H1 (cell line): ENCODE data around the gene BIRC7. TPM values are rescaled to one million over a fixed set of nuclear protein-coding genes. Genes with fewer than 3 reads are reported as not detected.

ENCODE experiments used
- CTCF ChIA-PET: fragments of 300-600 bp; sonication (Branson Sonifier 250); formaldehyde crosslinking; loops from one replicate; lab custom pipeline; 2021; ENCODE audit not compliant: partially characterized antibody; lab: Charles Lee
- POLR2A ChIA-PET: fragments of 300-600 bp; sonication (Branson Sonifier 250); formaldehyde crosslinking; loops from one replicate; lab custom pipeline; 2021; ENCODE audit warnings: inconsistent platforms; ENCODE audit not compliant: partially characterized antibody; lab: Charles Lee
- DNase-seq, 2 experiments: peaks; one replicate each; pipeline versions ENCODE4 v3.0.0 to v3.0.0-alpha.2; 2010 to 2022; ENCODE audit warnings: low spot score in 2 of 2, low read depth in 1 of 2, mixed read lengths in 1 of 2
- FAIRE-seq: peaks from 2 replicates; lab custom pipeline; 2011; peaks lifted over from hg19 to GRCh38; lab: Jason Lieb, UNC
- H2AFZ ChIP-seq: 2 replicates; pipeline ENCODE4 v1.8.1; 2012; ENCODE audit warnings: low read length, inconsistent platforms
- H2AK5ac ChIP-seq: 2 replicates; pipeline ENCODE4 v1.6.1; 2013; ENCODE audit warnings: low read depth, low read length
- H2BK120ac ChIP-seq: replicated peaks from 2 replicates; pipeline ENCODE3; 2013; ENCODE audit warnings: low read depth, low read length, inconsistent platforms
- H2BK12ac ChIP-seq: 2 replicates; pipeline ENCODE4 v1.6.1; 2013; ENCODE audit warnings: low read depth, low read length
- H2BK15ac ChIP-seq: 2 replicates; pipeline ENCODE4 v1.6.1; 2013; ENCODE audit warnings: low read length
- H2BK20ac ChIP-seq: 2 replicates; pipeline ENCODE4 v1.6.1; 2013; ENCODE audit warnings: low read length
- H2BK5ac ChIP-seq: 2 replicates; pipeline ENCODE4 v1.6.1; 2013; ENCODE audit warnings: low read depth, low read length
- H3K14ac ChIP-seq: 2 replicates; pipeline ENCODE4 v1.6.1; 2013; ENCODE audit warnings: inconsistent platforms; ENCODE audit not compliant: insufficient read length
- H3K18ac ChIP-seq: 2 replicates; pipeline ENCODE4 v1.6.1; 2013; ENCODE audit warnings: low read length; ENCODE audit errors: extremely low read depth
- H3K23ac ChIP-seq: 2 replicates; pipeline ENCODE4 v1.6.1; 2013; ENCODE audit warnings: inconsistent platforms; ENCODE audit not compliant: insufficient read length
- H3K23me2 ChIP-seq: 2 replicates; pipeline ENCODE4 v1.6.1; 2013; ENCODE audit warnings: low read depth, low read length
- H3K27ac ChIP-seq: 2 replicates; pipeline ENCODE4 v1.6.1; 2011; ENCODE audit warnings: low read depth, low read length, inconsistent platforms
- H3K27me3 ChIP-seq, 4 experiments: replicated peaks in 1 of 4; 1 replicate in 1 of 4; 2 replicates in 3 of 4; pipeline versions ENCODE4 v1.6.1 to v1.8.1; 2011 to 2013; ENCODE audit warnings: low read length in 3 of 4, mild to moderate bottlenecking in 3 of 4, inconsistent platforms in 2 of 4, mixed read lengths in 2 of 4, moderate library complexity in 1 of 4; ENCODE audit not compliant: control insufficient read depth in 3 of 4, insufficient read depth in 3 of 4; ENCODE audit errors: extremely low read depth in 1 of 4
- H3K36me3 ChIP-seq, 4 experiments: 2 replicates each; pipeline versions ENCODE4 v1.6.1 to v1.8.1; 2011 to 2013; ENCODE audit warnings: mild to moderate bottlenecking in 4 of 4, low read length in 3 of 4, moderate library complexity in 2 of 4, control low read depth in 1 of 4, inconsistent platforms in 1 of 4; ENCODE audit not compliant: insufficient read depth in 4 of 4, control insufficient read depth in 2 of 4
- H3K4ac ChIP-seq: replicated peaks from 2 replicates; pipeline ENCODE3; 2013; ENCODE audit warnings: low read length, low read depth, mixed read lengths, inconsistent platforms; ENCODE audit not compliant: insufficient read length
- H3K4me1 ChIP-seq, 4 experiments: replicated peaks in 1 of 4; 1 replicate in 1 of 4; 2 replicates in 3 of 4; pipeline versions ENCODE4 v1.6.1 to v1.8.1; 2011 to 2013; ENCODE audit warnings: low read length in 3 of 4, inconsistent platforms in 2 of 4, mixed read lengths in 1 of 4; ENCODE audit not compliant: insufficient read depth in 4 of 4, control insufficient read depth in 3 of 4
- H3K4me2 ChIP-seq, 2 experiments: 2 replicates each; pipeline versions ENCODE4 v1.6.1 to v1.8.1; 2011 to 2013; ENCODE audit warnings: low read depth in 2 of 2, low read length in 2 of 2, control low read depth in 1 of 2, inconsistent platforms in 1 of 2, mild to moderate bottlenecking in 1 of 2; ENCODE audit not compliant: insufficient read depth in 1 of 2
- H3K4me3 ChIP-seq, 4 experiments: fragments of 200-600, 300-600 bp in 1 of 4; sonication (generic), shearing (Covaris generic), sonication (Bioruptor Twin) in 1 of 4; 2 replicates each; pipeline versions ENCODE4 v1.5.1 to v1.8.1; 2011 to 2016; ENCODE audit warnings: low read length in 4 of 4, low read depth in 3 of 4, control low read depth in 2 of 4, inconsistent platforms in 2 of 4, mild to moderate bottlenecking in 2 of 4, mixed read lengths in 1 of 4, moderate library complexity in 1 of 4; ENCODE audit not compliant: insufficient read depth in 2 of 4; ENCODE audit errors: extremely low read depth in 1 of 4
- H3K56ac ChIP-seq: replicated peaks from 2 replicates; pipeline ENCODE3; 2013; ENCODE audit warnings: low read depth, mild to moderate bottlenecking, mixed read lengths, low read length, inconsistent platforms; ENCODE audit not compliant: insufficient read length
- H3K79me1 ChIP-seq: 2 replicates; pipeline ENCODE4 v1.6.1; 2013; ENCODE audit warnings: low read depth, low read length, control low read depth
- H3K79me2 ChIP-seq, 2 experiments: 2 replicates each; pipeline versions ENCODE4 v1.6.1 to v1.8.1; 2012 to 2013; ENCODE audit warnings: low read length in 2 of 2, mild to moderate bottlenecking in 2 of 2, inconsistent platforms in 1 of 2; ENCODE audit not compliant: insufficient read depth in 2 of 2, control insufficient read depth in 1 of 2
- H3K9ac ChIP-seq, 4 experiments: replicated peaks in 1 of 4; 1 replicate in 1 of 4; 2 replicates in 3 of 4; pipeline versions ENCODE4 v1.6.1 to v1.8.1; 2011 to 2013; ENCODE audit warnings: low read depth in 3 of 4, low read length in 3 of 4, control low read depth in 2 of 4, mild to moderate bottlenecking in 2 of 4, moderate library complexity in 2 of 4, inconsistent platforms in 1 of 4; ENCODE audit errors: extremely low read depth in 1 of 4
- H3K9me3 ChIP-seq, 2 experiments: 2 replicates each; pipeline versions ENCODE4 v1.6.1 to v1.8.1; 2012 to 2013; ENCODE audit warnings: mild to moderate bottlenecking in 2 of 2, moderate library complexity in 2 of 2, control low read depth in 1 of 2, inconsistent platforms in 1 of 2, low read depth in 1 of 2, low read length in 1 of 2, mixed read lengths in 1 of 2; ENCODE audit not compliant: insufficient read depth in 2 of 2
- H4K20me1 ChIP-seq, 2 experiments: replicated peaks in 1 of 2; 2 replicates each; pipeline versions ENCODE3 to v1.8.1; 2011 to 2013; ENCODE audit warnings: inconsistent platforms in 2 of 2, low read length in 2 of 2, mild to moderate bottlenecking in 1 of 2; ENCODE audit not compliant: insufficient read depth in 2 of 2, control insufficient read depth in 1 of 2
- H4K5ac ChIP-seq: 2 replicates; pipeline ENCODE4 v1.6.1; 2013; ENCODE audit warnings: low read length, low read depth, mixed read lengths, inconsistent platforms; ENCODE audit not compliant: insufficient read length
- H4K8ac ChIP-seq: 2 replicates; pipeline ENCODE4 v1.8.0; 2013; ENCODE audit warnings: mild to moderate bottlenecking, moderate library complexity, low read length, inconsistent platforms; ENCODE audit not compliant: insufficient read depth; ENCODE audit errors: extremely low read depth
- H4K91ac ChIP-seq: replicated peaks from 2 replicates; pipeline ENCODE3; 2013; ENCODE audit warnings: low read length, mixed read lengths, inconsistent platforms; ENCODE audit not compliant: insufficient read length
- USF2 ChIP-seq: IDR thresholded peaks from 2 replicates; pipeline ENCODE4 v1.6.1; 2011; ENCODE audit warnings: low read length, improper control_type of control experiment
- WGBS, 2 experiments: shearing (Covaris generic) in 1 of 2; methylation state at CpG; one replicate each; pipeline versions ENCODE4 v1.1.6 to v1.1.7; 2013 to 2015; ENCODE audit warnings: low lambda C conversion rate in 2 of 2, mixed read lengths in 2 of 2, inconsistent platforms in 1 of 2, low coverage in 1 of 2, missing lambda C conversion rate in 1 of 2; ENCODE audit not compliant: insufficient replicate concordance in 2 of 2, insufficient coverage in 1 of 2, insufficient read length in 1 of 2; ENCODE audit errors: extremely low coverage in 1 of 2, missing lambda C conversion rate in 1 of 2; 5-methylcytosine and 5-hydroxymethylcytosine counted together
- polyA plus RNA-seq, 7 experiments: library from polyadenylated mRNA; depleted of rRNA in 3 of 7; stranded (reverse) in 5 of 7; unstranded in 2 of 7; fragments of >200 nt in 5 of 7; fragments of 200-250 nt in 2 of 7; gene quantifications; 1 replicate in 5 of 7; 2 replicates in 1 of 7; 4 replicates in 1 of 7; pipeline versions ENCODE4 v1.2.1 to v1.2.3, GENCODE V29; 2011 to 2013; ENCODE audit warnings: missing spikeins in 2 of 7, mixed read lengths in 2 of 7
- total RNA-seq: library from RNA; stranded (reverse); fragmentation: NEBNext Ultra II Directional; extraction: Animal tissue kit (Norgen Biotek cat#: 25700); gene quantifications from 2 replicates; pipeline ENCODE4 v1.2.1, GENCODE V29; 2021

BIRC7 gene
- total and polyA plus RNA-seq, 2 of the 8 experiments (the other 6 are each of a cell fraction or from before 2014, with no cell fraction given), result 0.11 to 0.41 TPM

GRCh38 chr20:63233061-63233344 lies 2.7 kb upstream of the BIRC7 start:
- POLR2A ChIA-PET, result interaction anchor here (0.7 to 4.9 kb wide), 3 partner anchors 13 to 36 kb away, joined by 3 to 21 read pairs (median 3); partner anchors contain the start of gene NKAIN4
- no peak overlapping the region for H3K4me2 ChIP-seq
- 58% methylated on average over 3 of the region's 3 CpGs; no CpG with 5 or more reads in 1 of the 2 experiments for WGBS, 2 experiments

More at GRCh38 chr20:63233061-63233344, 2.7 kb upstream of the BIRC7 start:
- Histone ChIP-seq H2BK15ac (no peak overlapping the region), H2BK120ac (no peak overlapping the region), H3K36me3 (no peaks in the 10 kb centered on the region), H4K8ac (no peak overlapping the region), H3K9ac (no peak overlapping the region), H4K5ac (no peak overlapping the region), H3K23ac (no peak overlapping the region), H3K79me2 (no peaks in the 10 kb centered on the region), H2BK20ac (no peak overlapping the region), H2BK12ac (no peak overlapping the region), H3K4me1 (peaks cover 14 to 44% (median 24%) of the 10 kb centered on the region in 4 experiments), H2AFZ (no peak overlapping the region), H3K56ac (no peak overlapping the region), H3K14ac (no peak overlapping the region), H3K9me3 (no peaks in the 10 kb centered on the region), H3K27me3 (peaks cover 0 to 3% (median 1%) of the 10 kb centered on the region in 4 experiments; a peak in 1 of 7 replicates), H4K91ac (no peak overlapping the region), H4K20me1 (no peaks in the 10 kb centered on the region), H2BK5ac (no peak overlapping the region), H3K27ac (no peak overlapping the region), H3K79me1 (no peaks in the 10 kb centered on the region), H3K18ac (no peak overlapping the region), H3K23me2 (no peaks in the 10 kb centered on the region), H2AK5ac (no peak overlapping the region), H3K4me3 (no peak overlapping the region), H3K4ac (no peak overlapping the region)
- no peak for DNase-seq
- no peak for FAIRE-seq
- CTCF ChIA-PET, result interaction anchor here (0.6 to 10.9 kb wide), 14 partner anchors 9 to 160 kb away, joined by 3 to 199 read pairs (median 10); partner anchors contain the start of genes COL20A1 and NKAIN4
- no peak for TF ChIP-seq USF2
